ENCODE data around the gene DMRTB1.

Gene DMRTB1

GRCh38 chr1:53510215-53510614, 51.0 kb downstream of the DMRTB1 start:
- TF ChIP-seq ZNF274 (IDR thresholded peaks at IDR 0.05; ENCODE audit: low read depth, low read length): no peak
- no peak overlapping the region for H3K4me3 ChIP-seq (ENCODE audit: low read length)

- no peak overlapping the region for H3K4me3 ChIP-seq (ENCODE audit: low read length)
- no peak for TF ChIP-seq ZNF274 (IDR thresholded peaks at IDR 0.05; ENCODE audit: low read depth, low read length)
Observed at GRCh38 chr1:53511323-53511932, 52.2 kb downstream of the DMRTB1 start.

GRCh38 chr1:53511933-53512806, 53.0 kb downstream of the DMRTB1 start:
- no peak for TF ChIP-seq ZNF274 (IDR thresholded peaks at IDR 0.05; ENCODE audit: low read depth, low read length)

GRCh38 chr1:53512807-53513755, 53.9 kb downstream of the DMRTB1 start:
- no peak overlapping the region for H3K4me3 ChIP-seq (ENCODE audit: low read length)
- TF ChIP-seq ZNF274 (IDR thresholded peaks at IDR 0.05; ENCODE audit: low read depth, low read length): no peak

More at GRCh38 chr1:53511933-53512806, 53.0 kb downstream of the DMRTB1 start:
- no peak overlapping the region for H3K4me3 ChIP-seq (ENCODE audit: low read length)

GRCh38 chr1:53513846-53514245, 54.6 kb downstream of the DMRTB1 start:
- no peak for TF ChIP-seq ZNF274 (IDR thresholded peaks at IDR 0.05; ENCODE audit: low read depth, low read length)
- no peak overlapping the region for H3K4me3 ChIP-seq (ENCODE audit: low read length)

GRCh38 chr1:53514436-53514835, 55.2 kb downstream of the DMRTB1 start:
- no peak for TF ChIP-seq ZNF274 (IDR thresholded peaks at IDR 0.05; ENCODE audit: low read depth, low read length)
- no peak overlapping the region for H3K4me3 ChIP-seq (ENCODE audit: low read length)

- no peak overlapping the region for H3K4me3 ChIP-seq (ENCODE audit: low read length)
- no peak for TF ChIP-seq ZNF274 (IDR thresholded peaks at IDR 0.05; ENCODE audit: low read depth, low read length)
Observed at GRCh38 chr1:53516181-53516580, 57.0 kb downstream of the DMRTB1 start.

Data from GM08714 (cell line).